Cardiac fibroblast (primary cell): Measurements from ENCODE around the gene PTPRT.

Experiments
- DNase-seq, 2 donors: peaks; one replicate each; pipeline versions ENCODE4 v3.0.0 to v3.0.0-alpha.2; 2010; ENCODE audit warnings: low read depth in 2 of 2
- H3K4me3 ChIP-seq, 2 donors: replicated peaks in 1 of 2; 1 replicate in 1 of 2; 2 replicates in 1 of 2; pipeline ENCODE4 v1.5.1; 2011; ENCODE audit warnings: low read depth in 2 of 2, low read length in 2 of 2, mild to moderate bottlenecking in 2 of 2, moderate library complexity in 1 of 2
- TF ChIP-seq, protein P1 (sequence below): IDR thresholded peaks from one replicate; pipeline ENCODE4 v1.5.1; 2011; ENCODE audit warnings: low read depth, mild to moderate bottlenecking, low read length, inconsistent platforms

The PTPRT gene

DNA sequence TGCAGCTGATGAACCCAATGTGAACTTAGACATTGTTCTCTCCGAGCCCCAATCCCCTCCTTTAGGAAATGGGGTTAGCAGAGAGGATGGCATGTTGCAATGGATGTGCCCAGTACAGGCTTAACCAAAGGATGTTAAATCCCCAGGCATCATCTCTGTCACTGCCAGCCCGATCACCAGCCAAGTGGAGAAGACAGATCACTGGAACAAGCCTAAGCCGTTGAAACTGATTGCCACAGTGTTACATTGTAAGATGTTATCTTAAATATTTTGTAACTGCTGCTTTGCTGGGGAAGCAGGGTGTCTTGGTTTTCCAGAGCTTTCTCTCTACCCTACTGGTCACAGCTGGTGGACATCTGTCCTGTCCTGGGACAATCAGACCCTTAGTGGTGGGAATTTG lies 788.1 kb downstream of the PTPRT start:
- TF ChIP-seq, protein P1, sequence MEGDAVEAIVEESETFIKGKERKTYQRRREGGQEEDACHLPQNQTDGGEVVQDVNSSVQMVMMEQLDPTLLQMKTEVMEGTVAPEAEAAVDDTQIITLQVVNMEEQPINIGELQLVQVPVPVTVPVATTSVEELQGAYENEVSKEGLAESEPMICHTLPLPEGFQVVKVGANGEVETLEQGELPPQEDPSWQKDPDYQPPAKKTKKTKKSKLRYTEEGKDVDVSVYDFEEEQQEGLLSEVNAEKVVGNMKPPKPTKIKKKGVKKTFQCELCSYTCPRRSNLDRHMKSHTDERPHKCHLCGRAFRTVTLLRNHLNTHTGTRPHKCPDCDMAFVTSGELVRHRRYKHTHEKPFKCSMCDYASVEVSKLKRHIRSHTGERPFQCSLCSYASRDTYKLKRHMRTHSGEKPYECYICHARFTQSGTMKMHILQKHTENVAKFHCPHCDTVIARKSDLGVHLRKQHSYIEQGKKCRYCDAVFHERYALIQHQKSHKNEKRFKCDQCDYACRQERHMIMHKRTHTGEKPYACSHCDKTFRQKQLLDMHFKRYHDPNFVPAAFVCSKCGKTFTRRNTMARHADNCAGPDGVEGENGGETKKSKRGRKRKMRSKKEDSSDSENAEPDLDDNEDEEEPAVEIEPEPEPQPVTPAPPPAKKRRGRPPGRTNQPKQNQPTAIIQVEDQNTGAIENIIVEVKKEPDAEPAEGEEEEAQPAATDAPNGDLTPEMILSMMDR, result no peak
- H3K4me3 ChIP-seq, result no peak overlapping the region
- no peak for DNase-seq

DNA sequence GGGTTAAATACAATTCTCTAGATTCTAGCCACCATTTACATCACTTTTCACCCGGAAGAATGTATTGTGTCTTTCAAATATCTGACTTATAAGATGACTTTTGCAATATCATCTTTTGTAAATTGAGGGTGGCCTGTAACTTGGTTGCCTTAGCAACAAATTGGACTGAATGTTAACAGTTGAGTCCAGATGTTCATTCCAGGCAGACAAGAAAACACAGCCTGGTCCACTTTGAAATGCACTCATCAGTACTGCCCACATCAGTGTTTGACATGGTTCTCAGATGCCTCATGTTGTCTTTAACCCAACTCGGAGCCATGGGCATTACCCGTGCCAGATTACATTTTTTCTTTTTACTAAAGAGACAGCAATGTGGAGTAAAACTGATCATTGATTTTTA lies 789.9 kb downstream of the PTPRT start:
- DNase-seq, result no peak
- H3K4me3 ChIP-seq, result no peak overlapping the region
- TF ChIP-seq, protein P1, result no peak

- H3K4me3 ChIP-seq, result no peak overlapping the region
- TF ChIP-seq, protein P1, result no peak
- DNase-seq, result no peak
These were observed 797.3 kb downstream of the PTPRT start for GRCh38 chr20:42392442-42392841.

DNA sequence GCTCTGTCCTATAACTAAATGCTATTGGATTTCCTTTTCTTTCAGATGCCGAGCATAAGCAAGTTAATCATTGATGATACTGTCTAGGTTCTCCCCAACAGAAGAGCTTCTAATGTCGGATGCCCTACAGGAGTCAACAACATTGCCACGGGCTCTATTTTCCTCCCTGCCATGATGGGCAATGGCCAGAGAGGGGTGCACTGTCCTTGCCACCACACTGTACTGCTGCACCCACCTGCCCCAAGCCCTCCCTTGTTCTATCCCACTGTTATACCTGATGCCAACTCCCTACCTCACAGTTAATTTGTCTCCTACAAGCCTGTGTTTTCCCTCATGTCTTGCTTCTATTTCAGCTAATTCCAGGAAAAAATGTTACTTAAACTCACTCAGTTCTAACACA lies 797.9 kb downstream of the PTPRT start:
- TF ChIP-seq, protein P1, result no peak
- no peak overlapping the region for H3K4me3 ChIP-seq
- DNase-seq, result no peak

- TF ChIP-seq, protein P1, result no peak
- no peak overlapping the region for H3K4me3 ChIP-seq
- DNase-seq, result no peak
These were observed 809.4 kb downstream of the PTPRT start for GRCh38 chr20:42380287-42380686.

DNA sequence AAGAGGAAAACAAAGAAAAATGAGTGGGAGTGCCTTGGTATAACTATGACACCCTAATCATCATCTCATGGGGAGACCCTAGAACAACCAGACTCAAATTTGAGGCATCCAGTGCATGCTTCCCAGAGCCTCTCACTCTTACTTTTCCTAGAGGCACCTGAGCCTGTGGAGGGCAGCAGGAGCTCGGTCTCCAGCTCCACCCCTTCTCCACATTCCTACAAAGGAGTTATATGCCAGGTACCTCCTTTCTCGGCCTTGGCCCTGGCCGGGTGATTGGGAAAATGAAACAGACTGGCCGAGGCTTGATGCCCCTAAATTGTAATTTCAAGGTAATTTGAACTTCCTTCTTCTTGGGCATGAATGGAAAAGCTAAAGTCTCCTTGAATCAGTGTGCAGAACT lies 810.3 kb downstream of the PTPRT start:
- no peak overlapping the region for H3K4me3 ChIP-seq
- DNase-seq, result no peak
- TF ChIP-seq, protein P1, result no peak

GRCh38 chr20:42378826-42379225 lies 810.9 kb downstream of the PTPRT start:
- no peak overlapping the region for H3K4me3 ChIP-seq
- DNase-seq, result no peak
- TF ChIP-seq, protein P1, result no peak
